GM18511 (cell line): ENCODE results near the gene PIK3CA.
A peak's percentile ranks its signal among the peaks of the same experiment; 100 is the strongest.
"Not testable (repeated sequence)": the region's sequence is repeated elsewhere in the genome, so short reads cannot be mapped to it uniquely, and the experiment has no call there.

Experiments
- ATAC-seq: cut with Tn5 transposase; IDR thresholded peaks from one replicate; pipeline ENCODE4 v1.9.1; 2021; ENCODE audit warnings: mild to moderate bottlenecking, moderate library complexity; ENCODE audit not compliant: unreplicated experiment

Gene PIK3CA

DNA sequence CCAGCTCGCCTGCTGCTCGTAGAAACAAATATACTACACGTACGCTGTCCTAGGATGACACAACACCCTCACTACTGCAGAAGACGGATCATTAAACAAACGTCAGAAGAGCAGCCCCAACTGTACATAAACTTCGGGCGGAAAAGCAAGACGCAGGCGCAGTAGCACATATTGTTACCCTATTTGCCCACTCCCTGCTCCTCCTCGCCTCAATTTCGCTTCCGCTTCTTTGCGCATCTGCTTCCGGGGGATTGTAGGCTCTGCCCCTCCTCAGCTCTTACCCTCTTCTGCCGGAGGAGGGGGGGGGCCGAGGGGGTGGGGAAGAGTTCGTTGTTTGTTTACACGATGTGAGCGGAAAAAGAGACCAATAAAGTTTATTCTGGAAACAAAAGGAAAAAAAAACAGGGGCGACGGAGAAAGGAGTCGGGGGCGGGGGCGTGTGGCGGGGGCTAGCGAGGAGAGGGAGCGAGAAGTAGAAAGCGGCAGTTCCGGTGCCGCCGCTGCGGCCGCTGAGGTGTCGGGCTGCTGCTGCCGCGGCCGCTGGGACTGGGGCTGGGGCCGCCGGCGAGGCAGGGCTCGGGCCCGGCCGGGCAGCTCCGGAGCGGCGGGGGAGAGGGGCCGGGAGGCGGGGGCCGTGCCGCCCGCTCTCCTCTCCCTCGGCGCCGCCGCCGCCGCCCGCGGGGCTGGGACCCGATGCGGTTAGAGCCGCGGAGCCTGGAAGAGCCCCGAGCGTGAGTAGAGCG lies at the start of gene PIK3CA:
Gene PIK3CA (plus strand): TSS at position 485 of the 743 bp plus-strand sequence. CDS start 50,469 bp downstream, outside the sequence.
- ATAC-seq, result peak; percentile 73

GRCh38 chr3:179098388-179099077 lies 49.6 kb upstream of the PIK3CA start:
- ATAC-seq, result no peak

DNA sequence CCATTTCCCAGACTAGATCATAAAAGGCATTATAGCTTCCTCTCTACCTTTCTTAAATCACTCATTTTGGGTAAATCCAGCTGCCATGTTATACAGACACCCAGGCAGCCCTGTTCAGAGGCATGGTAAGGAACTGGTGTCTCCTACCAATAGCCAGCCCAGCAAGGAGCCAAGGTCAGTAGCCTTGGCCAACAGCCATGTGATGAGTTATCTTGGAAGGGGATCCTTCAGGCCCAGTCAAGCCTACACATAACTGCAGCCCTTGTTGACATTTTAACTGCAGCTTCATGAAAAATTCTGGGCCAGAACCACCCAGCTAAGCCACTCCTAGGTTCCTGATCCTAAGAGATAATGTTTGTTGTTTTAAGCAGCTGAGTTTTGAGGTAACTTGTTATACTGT lies 47.5 kb upstream of the PIK3CA start:
- no peak for ATAC-seq

DNA sequence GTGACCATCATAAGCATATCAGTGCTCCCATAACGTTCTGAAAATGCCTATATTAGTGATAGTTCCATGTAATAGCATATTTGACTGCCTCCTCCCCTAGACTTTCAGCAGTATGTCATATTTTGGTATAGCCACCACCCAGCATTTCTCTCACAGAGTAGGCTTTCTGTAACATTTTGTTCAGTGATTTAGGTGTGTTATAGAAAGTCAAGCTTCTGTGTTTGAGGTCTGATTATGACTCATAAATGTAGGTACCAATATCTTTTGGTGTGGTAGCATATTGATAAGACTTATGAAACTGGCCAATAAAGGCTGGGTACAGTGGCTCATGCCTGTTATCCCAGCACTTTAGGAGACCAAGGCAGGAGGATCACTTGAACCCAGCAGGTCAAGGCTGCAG lies 42.3 kb upstream of the PIK3CA start:
- ATAC-seq, result peak; percentile 47

- no peak for ATAC-seq
These were observed 40.5 kb upstream of the PIK3CA start for GRCh38 chr3:179107617-179108016.

DNA sequence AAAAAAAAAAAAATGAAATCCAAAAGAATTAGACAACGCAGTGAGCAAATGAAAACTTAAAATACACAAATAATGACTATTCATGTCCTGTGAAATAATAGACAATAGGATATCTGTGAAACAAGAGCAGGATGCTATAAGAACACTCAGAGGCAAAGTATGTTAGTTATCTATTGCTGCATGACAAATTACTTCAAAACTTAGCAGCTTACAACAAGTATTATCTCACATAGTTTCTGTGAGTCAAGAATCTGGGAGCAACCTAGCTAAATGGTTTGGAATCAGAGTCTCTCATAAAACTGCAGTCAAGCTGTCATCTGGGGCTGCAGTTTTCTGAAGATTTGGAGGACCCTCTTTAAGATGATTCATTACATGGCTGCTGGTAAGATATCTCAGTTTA lies 40.1 kb upstream of the PIK3CA start:
- ATAC-seq, result no peak

GRCh38 chr3:179113903-179114302 lies 34.3 kb upstream of the PIK3CA start:
- ATAC-seq, result no peak

DNA sequence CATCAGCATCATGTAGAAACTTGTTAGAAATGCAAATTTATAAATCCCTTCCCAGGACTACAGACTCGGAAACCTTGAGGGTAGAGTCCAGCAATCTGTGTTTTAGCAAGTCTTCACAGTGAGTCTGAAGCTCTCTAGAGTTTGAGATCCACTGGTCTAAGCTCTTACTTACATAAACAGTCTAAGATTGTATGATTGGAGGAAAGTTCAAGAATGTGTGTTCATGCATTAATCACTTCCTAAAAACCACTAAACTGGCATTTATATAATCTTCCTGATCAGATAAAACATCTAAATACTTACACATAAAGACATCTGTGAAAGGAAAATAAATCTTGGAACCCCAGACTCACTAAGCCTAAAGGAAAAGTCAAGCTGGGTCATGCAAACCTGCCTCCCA lies 32.7 kb upstream of the PIK3CA start:
- not testable (repeated sequence) for ATAC-seq

DNA sequence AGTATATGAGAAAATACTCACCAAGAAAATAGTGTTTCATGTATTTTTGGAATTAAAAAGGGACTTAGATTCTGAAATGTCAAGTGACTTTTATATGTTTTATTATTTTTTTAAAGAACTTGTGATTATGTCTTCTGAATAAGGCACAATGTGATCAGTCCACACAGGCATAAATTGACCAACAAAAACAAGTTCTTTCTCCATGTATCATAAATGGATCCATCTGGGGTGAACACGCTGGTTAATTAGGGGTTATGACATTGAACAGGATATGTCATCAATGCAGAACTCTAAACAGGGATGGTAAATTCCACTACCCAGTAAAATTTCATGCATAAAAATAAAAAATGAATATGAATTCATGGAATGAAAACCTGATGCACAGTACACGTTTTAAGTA lies 31.3 kb upstream of the PIK3CA start:
- no peak for ATAC-seq

DNA sequence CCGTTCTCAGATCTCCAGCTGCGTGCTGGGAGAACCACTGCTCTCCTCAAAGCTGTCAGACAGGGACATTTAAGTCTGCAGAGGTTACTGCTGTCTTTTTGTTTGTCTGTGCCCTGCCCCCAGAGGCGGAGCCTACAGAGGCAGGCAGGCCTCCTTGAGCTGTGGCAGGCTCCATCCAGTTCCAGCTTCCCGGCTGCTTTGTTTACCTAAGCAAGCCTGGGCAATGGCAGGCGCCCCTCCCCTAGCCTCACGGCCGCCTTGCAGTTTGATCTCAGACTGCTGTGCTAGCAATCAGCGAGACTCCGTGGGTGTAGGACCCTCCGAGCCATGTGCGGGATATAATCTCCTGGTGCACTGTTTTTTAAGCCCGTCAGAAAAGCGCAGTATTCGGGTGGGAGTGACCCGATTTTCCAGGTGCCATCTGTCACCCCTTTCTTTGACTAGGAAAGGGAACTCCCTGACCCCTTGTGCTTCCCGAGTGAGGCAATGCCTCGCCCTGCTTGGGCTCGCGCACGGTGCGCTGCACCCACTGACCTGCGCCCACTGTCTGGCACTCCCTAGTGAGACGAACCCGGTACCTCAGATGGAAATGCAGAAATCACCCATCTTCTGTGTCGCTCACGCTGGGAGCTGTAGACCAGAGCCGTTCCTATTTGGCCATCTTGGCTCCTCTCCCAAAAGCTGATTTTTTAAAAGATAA lies 15.8 kb upstream of the PIK3CA start:
- not testable (repeated sequence) for ATAC-seq

- ATAC-seq, result no peak
These were observed 14.6 kb upstream of the PIK3CA start for GRCh38 chr3:179133575-179133974.

- no peak for ATAC-seq
These were observed 12.0 kb upstream of the PIK3CA start for GRCh38 chr3:179136195-179136594.

DNA sequence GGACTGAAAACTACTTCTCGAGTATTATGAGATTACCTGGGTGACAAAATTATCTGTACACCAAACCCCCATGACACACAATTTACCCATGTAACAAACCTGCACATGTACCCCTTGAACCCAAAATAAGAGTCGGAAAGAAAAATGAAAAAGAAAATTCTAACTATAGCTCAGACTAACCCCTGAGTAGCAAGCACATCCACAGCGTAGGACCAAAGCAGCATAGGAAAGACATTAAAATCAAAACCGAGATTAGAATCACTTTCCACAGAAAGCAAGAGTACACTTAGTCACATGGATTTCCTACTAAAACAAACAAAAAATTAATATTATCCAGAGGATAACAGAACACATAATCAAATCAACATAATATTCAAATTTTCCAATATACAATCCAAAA lies 6.3 kb upstream of the PIK3CA start:
- no peak for ATAC-seq

DNA sequence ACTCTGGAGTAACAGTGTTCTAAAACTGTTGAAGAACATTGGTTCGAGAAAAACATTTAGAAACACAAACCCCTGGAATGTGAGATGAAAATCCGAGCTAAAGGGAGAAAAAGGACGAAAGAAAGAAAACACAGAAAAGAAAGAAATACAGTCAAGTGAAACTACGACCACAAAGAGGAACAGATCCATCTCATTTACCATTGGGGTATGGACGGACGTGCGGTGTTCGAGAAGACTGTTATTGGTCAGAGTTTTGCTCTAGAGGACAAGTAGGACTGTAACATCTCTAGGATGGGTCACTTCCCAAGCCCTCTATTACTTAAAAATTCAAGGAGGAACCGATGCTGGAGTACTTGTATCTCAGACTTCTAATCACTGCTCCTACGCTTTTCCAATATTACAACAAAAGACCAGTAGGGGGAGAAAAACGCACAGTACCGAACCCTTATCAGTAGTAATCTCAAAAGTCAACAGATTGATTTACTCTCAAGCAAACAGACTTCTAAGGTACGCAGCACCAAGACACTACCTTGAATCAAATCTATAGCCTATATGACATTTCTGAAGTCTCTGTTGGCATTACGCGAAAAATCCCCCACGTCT lies 1.1 kb upstream of the PIK3CA start:
- peak; percentile 24 for ATAC-seq

- peak; percentile 39 for ATAC-seq
These were observed 664 bp upstream of the PIK3CA start for GRCh38 chr3:179147514-179147872.

GRCh38 chr3:179148616-179149405 lies 654 bp downstream of the PIK3CA start:
- peak; percentile 28 for ATAC-seq

GRCh38 chr3:179149406-179149867 lies 1.3 kb downstream of the PIK3CA start:
- peak; percentile 29 for ATAC-seq

DNA sequence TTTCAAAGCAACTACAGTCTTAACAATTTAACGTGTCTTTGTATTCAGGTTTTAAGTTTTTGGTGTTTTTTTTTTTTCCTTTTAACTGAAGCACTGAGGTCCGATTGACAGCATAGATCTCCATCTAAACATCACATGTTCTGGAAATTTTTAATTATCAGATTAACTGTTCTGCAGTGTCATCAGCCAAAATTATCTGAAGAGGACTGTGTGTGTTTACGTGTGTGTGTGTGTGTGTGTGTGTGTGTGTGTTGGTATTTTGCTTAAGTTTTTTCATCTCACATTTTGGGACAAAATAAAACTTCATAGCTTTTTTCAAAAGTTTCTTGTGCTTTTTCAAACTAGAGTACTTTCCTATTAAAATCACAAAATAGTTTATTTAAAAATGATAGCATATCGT lies 1.8 kb downstream of the PIK3CA start:
- no peak for ATAC-seq

DNA sequence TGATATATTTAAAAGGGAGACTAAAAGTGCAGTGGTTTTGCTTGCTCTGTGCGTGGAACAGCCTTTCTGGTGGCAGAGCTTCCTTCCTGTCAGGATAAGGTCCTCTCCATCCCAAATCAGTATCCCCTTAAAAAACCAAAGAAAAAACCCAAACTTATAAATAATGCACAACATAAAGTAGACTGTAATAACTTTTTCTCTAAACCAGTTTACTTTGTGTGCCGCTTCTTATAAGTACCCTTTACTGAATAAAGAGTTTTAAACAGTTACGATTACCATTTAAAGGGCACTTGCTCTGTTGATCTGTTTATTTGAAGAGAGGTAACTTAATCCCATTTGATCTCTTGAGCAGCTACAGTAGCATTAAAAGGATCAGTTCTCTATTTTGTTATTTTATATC lies 2.5 kb downstream of the PIK3CA start:
- no peak for ATAC-seq

DNA sequence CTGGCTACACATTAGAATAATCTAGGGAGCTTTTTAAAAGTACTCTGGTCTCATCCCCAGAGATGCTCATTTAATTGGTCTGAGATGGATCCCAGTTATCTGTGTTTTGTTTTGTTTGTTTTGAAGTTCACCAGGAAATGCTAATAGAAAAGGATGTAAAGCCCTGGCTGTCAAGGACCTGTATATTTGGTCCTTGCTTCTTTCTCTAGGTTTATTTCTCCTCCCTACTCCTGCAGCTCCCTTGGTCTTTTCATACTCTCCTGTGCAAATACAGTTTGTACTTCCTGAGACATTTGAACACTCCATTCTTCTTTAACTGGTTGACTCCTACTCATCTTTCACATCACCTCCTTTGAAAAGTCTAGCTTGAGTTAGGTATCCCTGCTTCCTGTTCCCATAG lies 3.3 kb downstream of the PIK3CA start:
- no peak for ATAC-seq

GRCh38 chr3:179156170-179156569 lies 8.0 kb downstream of the PIK3CA start:
- no peak for ATAC-seq
